GM19438 (cell line): ENCODE data around the gene APEX1.
A peak's percentile ranks its signal among the peaks of the same experiment; 100 is the strongest.
"Not testable (repeated sequence)": the region's sequence is repeated elsewhere in the genome, so short reads cannot be mapped to it uniquely, and the experiment has no call there.

Experiments used
- ATAC-seq: cut with Tn5 transposase; IDR thresholded peaks from one replicate; pipeline ENCODE4 v1.9.1; 2021; ENCODE audit warnings: low read depth; ENCODE audit not compliant: unreplicated experiment

The APEX1 gene

DNA sequence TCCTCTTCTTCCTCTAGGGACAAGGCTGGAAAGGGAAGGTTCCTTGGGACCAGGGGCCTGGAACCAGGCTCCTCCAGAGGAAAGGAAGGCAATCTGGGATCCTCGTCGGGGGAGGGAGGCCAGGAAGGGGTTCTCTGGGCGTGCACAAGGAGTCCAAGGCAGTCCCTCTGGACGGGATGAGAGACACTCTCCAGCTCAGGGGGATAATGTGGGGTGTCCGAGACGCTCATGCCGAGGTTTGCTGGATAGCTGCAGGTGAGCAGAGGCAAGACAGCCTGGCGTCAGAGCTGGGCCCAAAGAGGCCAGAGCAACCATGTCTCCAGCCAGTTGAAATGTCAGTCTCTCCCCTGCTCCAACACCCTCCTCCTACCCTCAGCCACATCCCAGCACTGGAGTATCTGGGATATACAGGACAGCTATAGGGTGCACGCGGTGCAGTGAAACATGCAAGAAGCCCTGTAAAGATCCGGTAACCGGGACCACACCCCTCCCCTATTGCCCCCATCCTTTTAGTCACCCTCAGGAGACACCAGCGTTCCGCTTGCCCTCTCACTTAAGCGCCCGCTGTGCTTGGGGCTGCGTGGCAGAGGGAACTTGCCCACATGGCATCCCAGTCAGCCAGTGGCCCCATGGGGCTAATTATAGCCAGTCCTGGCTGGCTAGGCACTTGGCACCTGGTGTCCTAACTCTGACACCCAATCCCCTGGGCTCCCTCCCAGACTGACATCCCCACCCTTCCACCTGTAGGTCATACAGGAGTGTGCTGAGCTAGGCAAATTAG is 19.3 kb upstream of the APEX1 start, which contains the start of gene KLHL33:
TSS of gene KLHL33 (minus strand) at position 585 of the 781 bp plus-strand sequence. CDS start at position 230, 355 bp downstream.
- no peak for ATAC-seq

DNA sequence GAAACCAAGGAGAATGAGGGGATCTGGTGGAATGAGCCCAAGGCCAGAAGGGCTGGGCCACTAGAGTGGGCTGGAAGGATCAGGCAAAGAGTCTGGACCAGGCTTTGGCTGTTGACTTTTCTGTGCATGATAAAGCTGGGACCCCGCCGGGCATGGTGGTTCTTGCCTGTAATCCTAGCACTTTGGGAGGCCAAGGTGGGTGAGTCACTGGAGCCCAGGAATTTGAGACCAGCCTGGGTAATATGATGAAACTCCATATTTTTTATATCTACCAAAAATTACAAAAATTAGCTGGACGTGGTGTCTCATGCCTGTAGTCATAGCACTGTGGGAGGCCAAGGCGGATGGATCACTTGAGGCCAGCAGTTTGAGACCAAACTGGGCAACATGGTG is 18.7 kb upstream of the APEX1 start:
- ATAC-seq, result no peak

DNA sequence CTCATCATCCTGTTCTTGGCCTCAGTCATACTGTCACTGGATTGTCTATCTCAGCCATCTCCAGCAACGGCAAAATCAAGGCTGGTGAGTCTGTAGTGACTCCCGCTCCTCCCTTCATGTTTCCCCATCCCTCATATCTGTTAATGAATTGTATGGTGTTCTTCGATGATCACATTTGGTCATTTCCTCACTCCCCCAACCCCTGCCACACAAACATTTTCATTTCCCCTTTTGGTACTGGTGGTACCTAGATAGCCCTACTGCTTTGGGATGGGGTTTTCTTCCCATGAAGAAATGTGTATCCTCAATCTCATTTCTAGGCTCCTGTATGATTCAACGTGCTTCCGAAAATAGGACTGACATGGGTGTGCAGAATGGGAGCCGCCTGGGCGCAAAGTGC is 16.4 kb upstream of the APEX1 start:
- ATAC-seq, result no peak

DNA sequence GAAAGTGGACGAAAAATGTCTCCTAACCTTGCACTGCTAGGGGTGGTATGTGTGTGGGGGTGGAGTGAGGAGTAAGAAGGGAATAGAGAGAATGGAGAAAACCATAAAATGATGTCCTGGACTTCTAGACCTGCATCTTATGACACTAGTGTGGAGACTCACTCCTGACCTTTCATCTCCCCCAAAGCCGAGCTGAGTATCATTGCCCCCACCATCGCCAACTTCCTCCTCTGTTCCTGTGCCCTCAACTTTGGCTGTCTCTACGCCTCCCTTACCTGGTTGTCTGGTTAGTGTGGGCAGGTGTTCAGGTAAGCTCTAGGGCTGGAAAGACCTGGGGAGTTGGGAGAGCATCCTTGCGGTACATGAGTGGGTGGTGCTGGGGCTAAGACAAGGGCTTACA is 14.6 kb upstream of the APEX1 start:
- no peak for ATAC-seq

DNA sequence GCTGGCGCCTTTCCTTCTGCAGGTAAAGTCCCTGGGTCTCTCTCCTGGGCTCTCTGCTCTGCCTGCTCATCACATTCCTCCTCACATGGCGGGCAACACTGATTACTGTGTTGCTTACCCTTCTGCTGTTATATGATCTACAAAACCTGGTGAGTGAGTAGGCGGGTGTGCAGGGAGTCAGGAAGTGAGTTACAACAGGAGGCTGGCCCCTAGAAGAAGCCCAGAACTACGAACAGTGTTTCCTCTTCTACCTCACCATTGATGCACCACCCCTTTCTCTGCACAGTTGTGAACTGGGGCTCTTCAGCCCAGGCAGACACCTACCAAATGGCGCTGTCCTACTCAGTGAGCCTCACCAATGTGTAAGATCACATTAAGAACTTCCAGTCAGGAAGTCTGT is 14.1 kb upstream of the APEX1 start:
- ATAC-seq, result peak; percentile 94

DNA sequence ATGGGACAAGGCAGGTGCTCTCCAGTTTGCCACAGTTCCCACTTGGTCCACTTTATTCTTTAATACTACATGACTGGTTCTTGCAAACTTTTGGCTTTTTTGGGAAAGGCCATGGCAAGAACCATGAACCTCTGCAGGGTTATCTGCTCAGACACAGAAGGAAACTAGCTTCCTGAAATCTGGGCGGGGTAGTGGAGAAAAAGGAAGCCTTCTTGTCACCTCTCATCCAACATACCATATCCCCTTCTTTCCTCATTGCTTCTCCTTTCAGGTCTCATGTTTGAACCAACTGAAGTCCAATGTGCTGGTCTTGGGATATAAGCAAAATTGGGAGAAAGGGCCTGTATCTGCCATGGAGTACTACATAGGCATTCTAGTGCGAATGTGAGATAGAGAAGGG is 13.6 kb upstream of the APEX1 start:
- ATAC-seq, result no peak

DNA sequence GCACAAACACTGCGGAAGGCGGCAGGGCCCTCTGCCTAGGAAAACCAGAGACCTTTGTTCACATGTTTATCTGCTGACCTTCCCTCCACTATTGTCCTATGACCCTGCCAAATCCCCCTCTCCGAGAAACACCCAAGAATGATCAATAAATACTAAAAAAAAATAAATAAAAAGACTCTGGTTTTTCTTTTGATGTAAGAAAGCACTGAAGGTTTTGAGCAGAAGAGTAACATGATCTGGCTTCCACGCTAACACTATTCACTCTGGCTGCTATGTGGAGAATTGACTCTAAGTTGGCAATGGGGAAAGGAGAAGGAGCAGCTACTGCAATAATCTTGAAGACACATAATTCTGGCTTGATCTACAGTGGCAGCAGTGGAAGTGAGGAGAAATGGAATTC is 11.4 kb upstream of the APEX1 start:
- not testable (repeated sequence) for ATAC-seq

DNA sequence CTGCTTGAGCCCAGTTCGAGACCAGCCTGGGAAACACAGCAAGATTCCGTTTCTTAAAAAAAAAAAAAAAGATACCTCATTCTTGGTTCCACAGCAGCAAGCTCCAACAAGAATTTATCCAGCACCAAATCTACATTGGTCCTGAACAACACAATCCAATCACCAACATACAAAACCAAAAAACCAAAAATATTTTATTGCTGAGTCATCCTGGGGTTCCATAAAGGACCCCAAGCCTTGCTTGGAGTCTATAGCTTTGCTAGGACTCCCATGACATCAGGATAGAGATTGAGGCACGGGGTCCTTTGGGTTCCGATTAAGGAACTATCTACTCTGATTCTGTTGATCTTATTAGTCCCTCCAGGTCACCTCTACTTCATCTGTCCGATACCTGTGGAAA is 8.1 kb upstream of the APEX1 start:
- no peak for ATAC-seq

DNA sequence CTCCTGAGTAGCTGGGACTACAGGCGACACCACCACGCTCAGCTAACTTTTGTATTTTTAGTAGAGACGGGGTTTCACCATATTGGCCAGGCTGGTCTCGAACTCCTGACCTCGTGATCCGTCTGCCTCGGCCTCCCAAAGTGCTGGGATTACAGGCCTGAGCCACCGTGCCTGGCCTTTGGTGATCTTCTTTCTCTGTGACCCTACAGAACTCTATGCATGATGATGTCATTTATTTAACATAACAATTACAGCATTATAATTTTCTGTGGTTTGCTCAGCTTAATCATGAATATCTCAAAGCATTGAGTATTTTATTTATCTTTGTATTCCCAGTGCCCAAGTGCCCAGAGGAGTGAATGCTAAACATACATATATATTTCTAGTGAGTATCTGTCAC is 2.2 kb upstream of the APEX1 start:
- ATAC-seq, result not testable (repeated sequence)

DNA sequence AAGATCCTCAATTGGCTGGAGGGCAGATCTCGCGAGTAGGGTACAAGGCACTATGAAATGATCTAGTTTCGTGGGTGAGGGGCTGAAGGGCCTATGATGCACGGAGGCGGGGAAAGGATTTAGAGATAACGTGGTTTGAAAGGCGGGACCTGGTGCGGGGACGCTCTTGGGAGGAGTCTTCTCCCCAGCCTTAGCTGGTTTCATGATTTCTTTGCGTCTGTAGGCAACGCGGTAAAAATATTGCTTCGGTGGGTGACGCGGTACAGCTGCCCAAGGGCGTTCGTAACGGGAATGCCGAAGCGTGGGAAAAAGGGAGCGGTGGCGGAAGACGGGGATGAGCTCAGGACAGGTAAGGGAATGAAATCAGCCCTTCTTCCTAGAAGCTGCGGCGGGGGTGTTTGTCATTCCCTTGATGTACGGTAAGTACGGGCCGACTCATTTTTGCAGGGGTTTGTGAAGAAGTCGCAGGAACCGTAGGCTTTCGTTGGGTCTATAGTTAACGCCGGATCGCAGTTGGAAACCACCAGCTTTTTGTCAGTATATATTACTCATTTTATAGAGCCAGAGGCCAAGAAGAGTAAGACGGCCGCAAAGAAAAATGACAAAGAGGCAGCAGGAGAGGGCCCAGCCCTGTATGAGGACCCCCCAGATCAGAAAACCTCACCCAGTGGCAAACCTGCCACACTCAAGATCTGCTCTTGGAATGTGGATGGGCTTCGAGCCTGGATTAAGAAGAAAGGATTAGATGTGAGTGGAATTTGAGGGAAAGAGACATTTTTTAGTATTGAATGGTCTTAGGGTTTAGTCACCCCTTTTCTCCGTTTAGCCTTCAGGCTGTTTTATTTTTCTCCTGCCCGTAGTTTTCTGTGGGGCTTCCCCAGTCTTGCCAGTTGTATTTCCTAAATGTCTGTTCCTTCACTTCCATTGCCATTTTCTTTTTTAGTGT is 602 bp downstream of the APEX1 start:
- peak; percentile 41 for ATAC-seq

DNA sequence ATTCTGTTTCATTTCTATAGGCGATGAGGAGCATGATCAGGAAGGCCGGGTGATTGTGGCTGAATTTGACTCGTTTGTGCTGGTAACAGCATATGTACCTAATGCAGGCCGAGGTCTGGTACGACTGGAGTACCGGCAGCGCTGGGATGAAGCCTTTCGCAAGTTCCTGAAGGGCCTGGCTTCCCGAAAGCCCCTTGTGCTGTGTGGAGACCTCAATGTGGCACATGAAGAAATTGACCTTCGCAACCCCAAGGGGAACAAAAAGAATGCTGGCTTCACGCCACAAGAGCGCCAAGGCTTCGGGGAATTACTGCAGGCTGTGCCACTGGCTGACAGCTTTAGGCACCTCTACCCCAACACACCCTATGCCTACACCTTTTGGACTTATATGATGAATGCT is 1.9 kb downstream of the APEX1 start:
- no peak for ATAC-seq

DNA sequence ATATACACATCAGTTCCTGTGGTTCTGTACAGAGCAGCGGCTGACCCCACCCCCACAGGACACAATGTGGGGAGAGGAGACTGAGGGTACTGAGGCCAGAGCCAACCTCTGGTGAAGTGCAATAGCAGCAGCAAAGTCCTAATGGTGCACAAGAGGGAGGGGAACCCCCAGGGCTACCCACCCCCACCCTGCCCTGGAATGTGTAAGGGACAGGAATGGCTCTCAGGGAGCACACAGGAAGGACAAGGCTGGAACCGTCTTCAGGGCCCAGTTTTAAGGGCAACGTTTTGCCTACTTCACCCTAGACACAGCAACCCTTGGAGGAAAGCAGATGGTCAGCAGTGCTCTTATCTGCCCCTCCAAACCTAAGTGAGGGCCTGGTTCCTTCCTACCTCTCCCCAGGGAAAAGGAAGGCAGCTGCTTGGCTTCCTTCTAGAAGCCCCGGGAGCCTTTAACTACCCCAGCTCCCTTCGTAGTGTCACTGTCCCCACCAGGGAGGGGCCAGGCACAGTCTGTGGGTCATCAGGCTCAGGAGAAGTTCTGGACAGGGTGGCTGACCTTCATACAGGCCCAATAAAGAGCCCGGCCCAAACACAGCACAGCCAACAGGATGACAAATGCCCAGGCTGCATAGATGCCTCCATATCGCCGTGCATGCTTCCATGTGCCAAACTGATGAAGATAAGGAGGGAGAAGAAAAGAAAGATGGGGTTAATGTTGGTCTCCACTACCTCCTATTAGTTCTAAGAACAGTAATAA is 3.2 kb downstream of the APEX1 start:
- no peak for ATAC-seq

DNA sequence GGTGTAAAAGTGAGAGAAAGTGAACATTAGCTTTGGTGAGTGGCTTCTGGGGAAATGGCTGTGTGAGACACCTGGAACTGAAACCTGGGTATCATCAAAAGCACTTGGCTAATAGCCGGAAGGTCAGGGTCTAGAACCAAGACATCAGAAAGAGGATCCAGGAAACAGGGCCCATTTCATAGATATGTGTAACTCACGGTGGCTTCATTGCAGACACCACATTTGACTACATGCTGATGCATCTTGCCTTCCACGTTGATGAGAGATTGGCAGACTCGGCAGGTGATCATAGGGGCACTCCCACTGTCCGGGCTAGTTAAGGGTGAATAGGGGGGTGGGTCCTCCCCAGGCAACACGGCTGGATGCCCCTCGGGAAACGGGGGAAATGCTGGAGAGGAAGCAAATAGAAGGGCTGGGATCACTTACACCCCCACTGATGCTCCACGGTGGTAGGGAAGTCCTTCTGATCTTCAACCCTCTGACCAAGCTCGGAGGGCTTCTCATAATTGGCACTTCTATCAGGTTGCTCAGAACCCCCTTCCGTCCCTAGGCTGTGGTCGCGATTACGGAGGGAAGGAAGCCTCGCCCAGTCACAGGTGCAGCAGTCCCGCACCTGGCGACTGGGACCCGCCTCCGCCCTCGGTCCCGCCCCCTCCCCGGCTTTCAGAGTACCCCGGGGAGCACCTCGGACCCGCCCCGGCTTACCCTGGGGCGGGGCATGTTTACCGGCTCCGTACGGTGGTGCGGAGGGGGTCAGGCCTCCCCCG is 5.6 kb downstream of the APEX1 start:
- ATAC-seq, result peak; percentile 2

DNA sequence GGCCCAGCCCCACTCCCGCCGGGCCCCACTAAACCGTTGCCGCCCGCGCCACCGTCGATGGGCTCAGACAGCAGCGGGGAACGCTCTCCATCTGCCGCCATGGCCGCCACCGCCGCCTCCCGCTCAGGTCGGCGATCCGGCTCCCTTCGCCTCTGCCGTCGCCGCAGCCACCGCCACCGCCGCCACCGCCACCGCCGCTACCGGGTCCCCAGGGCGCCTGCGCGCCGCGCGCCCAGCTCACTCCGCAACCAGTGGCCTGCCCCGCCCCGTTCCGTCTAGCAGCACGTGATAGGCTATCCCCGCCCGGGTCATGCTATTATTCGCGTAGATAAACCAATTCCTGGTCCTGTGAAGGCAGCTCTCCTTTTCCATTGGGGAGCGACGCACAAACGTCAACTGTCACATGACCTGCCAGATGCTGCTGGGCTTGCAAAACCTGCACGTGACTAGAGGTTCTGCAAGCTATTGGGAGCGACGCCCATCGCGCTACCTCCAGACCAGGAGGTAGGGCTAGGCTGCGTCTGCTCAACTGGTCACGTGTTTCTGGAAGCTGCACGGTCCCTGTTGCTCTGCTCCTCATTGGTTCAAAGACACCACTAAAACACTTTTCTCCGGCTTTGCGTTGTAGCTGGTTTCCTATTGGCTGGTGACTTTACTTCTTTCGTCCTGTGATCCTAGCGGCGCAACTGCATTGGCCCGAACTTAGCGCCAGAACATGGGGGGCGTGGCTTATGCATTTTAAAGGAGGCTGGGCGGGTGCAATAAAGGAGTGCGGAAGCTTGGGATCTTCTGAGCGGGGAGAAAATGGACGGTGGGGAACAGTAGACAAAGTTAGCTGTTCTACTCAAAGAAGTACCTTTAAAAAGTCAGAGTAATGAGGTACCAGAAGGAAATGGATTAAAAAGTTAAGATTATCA is 6.5 kb downstream of the APEX1 start, which contains the start of gene PIP4P1:
TSS of gene PIP4P1 (minus strand) at position 210 of the 917 bp plus-strand sequence. CDS start at position 101, 109 bp downstream.
- ATAC-seq, result peak; percentile 94

DNA sequence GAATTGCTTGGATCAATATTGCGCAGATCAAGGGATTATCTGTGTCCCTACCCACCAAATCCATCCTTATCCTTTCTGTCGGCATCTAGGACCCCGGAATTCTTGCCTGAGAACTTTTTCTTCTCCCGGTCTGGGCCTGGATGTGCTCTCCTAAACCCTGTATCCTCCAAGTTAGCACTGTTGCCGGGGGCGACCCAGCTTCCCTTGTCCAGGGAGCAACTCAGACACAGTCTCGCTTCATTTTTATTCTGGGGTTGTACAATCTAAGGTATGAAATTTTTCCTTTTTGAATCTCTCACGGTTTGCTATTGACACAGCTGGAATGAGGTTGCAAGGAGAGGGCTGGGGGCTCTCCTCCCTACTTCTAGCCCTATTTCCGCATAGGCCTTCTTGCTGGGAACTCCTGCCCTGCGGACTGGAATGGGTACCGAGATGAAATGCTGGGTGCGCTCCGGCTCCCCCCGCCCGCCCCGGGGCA is 13.8 kb downstream of the APEX1 start:
- ATAC-seq, result no peak

DNA sequence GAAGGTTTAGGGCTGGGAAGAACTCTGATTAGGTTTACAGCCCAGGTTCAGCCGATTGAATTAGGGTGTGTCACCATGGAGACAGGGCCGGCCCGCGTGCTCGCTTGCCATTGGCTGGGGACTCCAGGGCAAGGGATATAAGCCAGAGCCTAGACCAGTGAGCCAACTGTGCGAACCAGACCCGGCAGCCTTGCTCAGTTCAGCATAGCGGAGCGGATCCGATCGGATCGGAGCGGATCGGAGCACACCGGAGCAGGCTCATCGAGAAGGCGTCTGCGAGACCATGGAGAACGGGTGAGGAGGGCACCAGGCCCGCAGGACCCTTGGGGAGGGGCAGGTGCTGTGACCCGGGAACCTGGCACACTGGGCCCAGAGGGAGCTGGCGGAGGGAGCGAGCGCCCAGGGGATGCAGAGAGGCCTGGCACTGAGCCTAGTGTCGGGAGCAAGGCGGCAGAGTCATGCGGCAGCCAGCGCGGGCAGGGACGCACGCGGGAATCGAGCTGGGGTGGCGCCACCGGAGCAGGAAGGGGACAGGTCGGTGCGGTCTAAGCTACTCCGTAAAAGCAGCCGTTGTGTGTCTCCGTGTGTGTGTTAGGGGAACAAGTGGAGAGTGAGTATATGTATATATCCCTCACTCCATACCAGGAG is 14.3 kb downstream of the APEX1 start, which contains the start of gene PNP:
TSS of gene PNP (plus strand) at position 165 of the 648 bp plus-strand sequence. CDS start at position 284, 119 bp downstream.
- ATAC-seq, result peak; percentile 94

DNA sequence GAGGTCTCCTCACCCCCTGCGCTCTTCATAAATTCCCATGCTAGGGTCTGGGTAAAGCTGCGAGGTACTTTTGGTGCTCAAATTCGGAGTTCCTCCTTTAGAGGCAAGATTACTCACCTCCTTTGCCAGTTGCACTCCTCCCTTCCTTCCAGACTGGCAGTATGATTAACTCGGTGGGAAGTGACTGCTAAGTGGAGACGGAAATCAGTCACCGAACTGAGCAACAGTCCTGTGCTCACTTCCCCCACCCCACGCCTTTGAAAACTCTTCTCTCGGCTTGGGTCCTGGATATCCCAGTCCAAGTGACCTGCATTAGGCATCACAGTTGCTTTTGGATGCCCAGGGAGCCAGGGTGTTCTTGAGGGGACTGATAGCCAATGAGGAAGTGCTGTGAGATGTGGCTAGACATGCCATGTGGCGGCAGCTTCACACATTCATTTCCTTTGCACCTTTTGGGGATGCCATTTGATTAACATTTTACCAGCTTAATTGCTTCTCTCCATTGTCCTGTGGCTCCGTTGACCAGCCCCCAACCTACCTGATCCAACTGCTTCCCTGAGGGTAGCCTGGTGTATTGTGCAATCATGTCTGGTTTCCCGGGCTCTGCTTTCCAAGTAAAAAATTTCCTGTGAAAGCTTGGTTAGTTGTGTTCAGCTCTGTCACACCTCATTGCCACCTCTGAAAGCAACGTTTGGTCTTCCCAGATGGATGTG is 15.0 kb downstream of the APEX1 start:
- peak; percentile 36 for ATAC-seq

DNA sequence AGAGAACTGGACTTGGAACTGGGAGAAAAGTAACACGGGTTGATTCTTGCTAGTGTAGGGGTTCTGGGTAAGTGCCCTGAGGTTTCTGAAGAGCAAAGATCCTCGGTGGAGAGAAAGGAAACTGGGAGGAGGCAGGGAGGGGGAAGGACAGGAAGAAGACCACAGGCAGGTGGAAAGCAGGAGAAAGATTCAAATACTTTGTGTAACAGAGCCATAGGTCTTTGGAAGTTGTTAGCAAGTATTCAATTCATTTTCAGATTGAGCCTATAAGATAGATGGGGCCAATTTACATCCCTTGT is 15.5 kb downstream of the APEX1 start:
- no peak for ATAC-seq
